Occipital lobe (tissue), 2 donors: ENCODE data around the gene LRP2. TPM values are rescaled to one million over a fixed set of nuclear protein-coding genes. Genes with fewer than 3 reads are reported as not detected.

Experiments
- DNase-seq: peaks from one replicate; lab custom pipeline; 2025; lab: John Stamatoyannopoulos, UW
- total RNA-seq: library from RNA; depleted of rRNA; stranded (reverse); fragments of >200 nt; gene quantifications from one replicate; pipeline ENCODE4 v1.2.3, GENCODE V29; 2014

The LRP2 gene
- total RNA-seq, 1 donor from 2014 or later: 0.16 TPM

- DNase-seq: no peak
Observed at GRCh38 chr2:169131587-169132512, 230.5 kb downstream of the LRP2 start.

- no peak for DNase-seq
Observed at GRCh38 chr2:169129703-169130243, 232.6 kb downstream of the LRP2 start.

GRCh38 chr2:169119851-169120250 is 242.5 kb downstream of the LRP2 start:
- DNase-seq: no peak

- DNase-seq: no peak
Observed at GRCh38 chr2:169119123-169119760, 243.1 kb downstream of the LRP2 start.

- DNase-seq: no peak
Observed at GRCh38 chr2:169118060-169118459, 244.3 kb downstream of the LRP2 start.

- no peak for DNase-seq
Observed at GRCh38 chr2:169116993-169117392, 245.3 kb downstream of the LRP2 start.

GRCh38 chr2:169116327-169116726 is 246.0 kb downstream of the LRP2 start:
- no peak for DNase-seq

GRCh38 chr2:169114056-169114455 is 248.3 kb downstream of the LRP2 start:
- DNase-seq: no peak

- DNase-seq: no peak
Observed at GRCh38 chr2:169112841-169113240, 249.5 kb downstream of the LRP2 start.

GRCh38 chr2:169110916-169111315 is 251.4 kb downstream of the LRP2 start:
- no peak for DNase-seq

GRCh38 chr2:169110419-169110818 is 251.9 kb downstream of the LRP2 start:
- DNase-seq: no peak

GRCh38 chr2:169109502-169110409 is 252.6 kb downstream of the LRP2 start:
- DNase-seq: peak; percentile 67

GRCh38 chr2:169108099-169108884 is 254.0 kb downstream of the LRP2 start:
- no peak for DNase-seq

- DNase-seq: no peak
Observed at GRCh38 chr2:169107645-169108044, 254.7 kb downstream of the LRP2 start.

GRCh38 chr2:169106563-169107545 is 255.5 kb downstream of the LRP2 start:
- DNase-seq: no peak

GRCh38 chr2:169106134-169106533 is 256.2 kb downstream of the LRP2 start:
- no peak for DNase-seq

GRCh38 chr2:169105476-169105875 is 256.9 kb downstream of the LRP2 start:
- DNase-seq: no peak

- no peak for DNase-seq
Observed at GRCh38 chr2:169104848-169105247, 257.5 kb downstream of the LRP2 start.

- DNase-seq: no peak
Observed at GRCh38 chr2:169095621-169096105, 266.7 kb downstream of the LRP2 start.
